T-helper 2 cell treated with Interferon-gamma antibody and Interleukin-4, amounts not matched to agents 100 ng/mL and 5 ng/mL, for 36 hours (primary cell): Measurements from ENCODE around the gene CCR7. TPM values are rescaled to one million over a fixed set of nuclear protein-coding genes. Genes with fewer than 3 reads are reported as not detected.

Source experiments
- intact Hi-C: fragments of 100-400 bp; cut with micrococcal nuclease; formaldehyde crosslinking; loops from one replicate; pipeline ENCODE4 v1.15.1; 2023
- total RNA-seq: library from RNA; stranded (reverse); gene quantifications from 2 replicates; pipeline ENCODE4 v1.2.3, GENCODE V29; 2022

The CCR7 gene
- total RNA-seq, 1 donor from 2014 or later = 113 TPM

GRCh38 chr17:40520991-40521453 lies 44.2 kb downstream of the CCR7 start:
- intact Hi-C loops = no loop called here

DNA sequence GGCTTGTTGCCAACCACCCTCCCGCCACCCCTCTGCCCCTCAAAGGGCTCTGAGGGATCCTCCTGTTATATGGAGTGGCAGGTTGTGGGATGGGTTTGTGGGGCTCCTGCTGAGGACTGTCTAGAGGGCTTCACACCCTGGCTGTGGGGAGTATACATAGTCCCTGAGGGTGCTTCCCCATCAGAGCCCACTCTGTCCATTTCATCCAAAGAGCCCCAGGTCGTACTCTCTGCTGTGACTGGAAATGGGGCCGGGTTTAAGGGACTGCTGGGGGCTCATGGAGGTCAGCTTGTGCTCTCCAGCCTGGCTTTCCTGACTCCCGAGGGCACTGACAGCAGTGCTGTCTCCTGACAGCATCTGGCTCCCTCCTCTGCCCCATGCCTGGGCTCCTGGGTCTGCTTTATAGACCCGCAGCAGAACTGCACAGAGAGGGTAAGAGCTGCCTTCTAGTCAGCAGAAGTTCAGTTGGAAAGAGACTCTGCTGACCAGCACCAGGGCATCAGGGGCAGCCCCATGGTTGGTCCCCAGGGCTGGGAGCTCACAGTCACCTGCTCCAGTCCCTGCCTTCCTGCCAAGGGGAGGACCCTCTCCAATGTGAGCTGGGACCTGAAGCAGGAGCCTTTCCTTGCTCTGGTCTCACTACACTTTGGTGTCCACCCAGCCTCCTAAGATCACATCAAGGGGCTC lies 46.0 kb downstream of the CCR7 start:
- intact Hi-C loops = loop anchor here (5.0 kb wide), 2 partner anchors 72 to 102 kb away; partner anchors contain the start of gene TOP2A

GRCh38 chr17:40518401-40519088 lies 46.7 kb downstream of the CCR7 start:
- intact Hi-C loops = loop anchor here (5.0 kb wide), 2 partner anchors 71 to 101 kb away; partner anchors contain the start of gene TOP2A

DNA sequence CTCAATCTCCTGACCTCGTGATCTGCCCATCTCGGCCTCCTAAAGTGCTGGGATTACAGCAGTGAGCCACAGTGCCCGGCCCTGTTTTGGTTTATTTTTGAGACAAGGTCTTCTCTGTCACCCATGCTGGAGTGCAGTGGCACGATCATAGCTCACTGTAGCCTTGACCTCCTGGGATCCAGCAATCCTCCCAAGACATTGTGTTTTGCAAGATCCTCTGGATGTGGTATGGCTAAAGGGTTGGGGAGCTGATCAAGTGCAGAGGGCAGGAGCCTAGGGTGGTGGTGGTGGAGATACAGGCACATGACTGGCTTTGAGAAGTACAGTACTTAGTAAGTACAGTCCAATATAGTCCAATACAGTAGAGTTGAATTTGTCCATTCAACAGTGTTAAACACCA lies 47.3 kb downstream of the CCR7 start:
- intact Hi-C loops = loop anchor here (1.0 to 5.0 kb wide), 4 partner anchors 15 to 101 kb away; partner anchors contain the start of gene TOP2A

DNA sequence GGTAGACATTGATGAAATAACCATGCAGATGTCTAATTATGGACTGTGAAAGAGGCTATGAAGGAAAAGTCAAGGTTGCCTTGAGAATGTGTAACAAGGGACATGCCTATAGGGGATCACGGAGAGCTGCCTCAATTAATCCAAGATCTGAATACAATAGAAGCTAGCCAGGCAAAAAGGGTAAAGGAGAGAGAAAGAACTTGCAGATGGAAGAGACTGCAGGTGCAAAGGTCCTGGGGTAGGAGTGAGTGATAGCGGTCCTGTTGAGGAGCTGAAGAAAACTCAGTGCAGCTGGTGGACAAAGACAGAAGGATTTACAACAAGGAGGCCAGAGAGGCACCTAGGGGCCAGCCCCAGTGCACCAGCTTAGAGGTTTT lies 48.0 kb downstream of the CCR7 start:
- intact Hi-C loops = loop anchor here (1.0 to 5.0 kb wide), 4 partner anchors 16 to 100 kb away; partner anchors contain the start of gene TOP2A

- intact Hi-C loops = loop anchor here (1.0 to 5.0 kb wide), 5 partner anchors 17 to 99 kb away; partner anchors contain the start of gene TOP2A
These were observed 48.5 kb downstream of the CCR7 start for GRCh38 chr17:40516581-40517285.

- intact Hi-C loops = loop anchor here (1.0 to 5.0 kb wide), 3 partner anchors 35 to 98 kb away; partner anchors contain the start of gene TOP2A
These were observed 49.7 kb downstream of the CCR7 start for GRCh38 chr17:40515491-40516041.

DNA sequence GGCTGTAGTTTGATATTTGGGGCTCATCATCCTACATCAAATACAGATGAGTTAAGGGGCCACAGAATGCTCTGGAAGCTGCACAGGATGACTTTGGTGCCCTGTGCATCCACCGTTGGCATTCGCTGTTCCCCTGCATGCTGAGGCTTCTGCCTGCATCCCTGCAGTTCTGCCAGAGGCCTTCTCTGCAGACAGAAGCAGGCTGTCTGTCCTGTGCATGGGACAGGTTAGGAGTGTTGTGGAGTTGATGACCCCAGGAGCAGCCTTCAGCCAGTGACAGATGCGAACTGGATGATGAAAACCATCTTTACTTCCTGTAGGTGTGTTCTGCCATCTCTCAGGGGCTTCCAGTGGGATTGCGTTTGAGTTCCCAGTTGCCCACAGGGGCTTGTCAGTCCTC lies 50.3 kb downstream of the CCR7 start:
- intact Hi-C loops = loop anchor here (5.0 kb wide), 2 partner anchors 68 to 98 kb away; partner anchors contain the start of gene TOP2A

DNA sequence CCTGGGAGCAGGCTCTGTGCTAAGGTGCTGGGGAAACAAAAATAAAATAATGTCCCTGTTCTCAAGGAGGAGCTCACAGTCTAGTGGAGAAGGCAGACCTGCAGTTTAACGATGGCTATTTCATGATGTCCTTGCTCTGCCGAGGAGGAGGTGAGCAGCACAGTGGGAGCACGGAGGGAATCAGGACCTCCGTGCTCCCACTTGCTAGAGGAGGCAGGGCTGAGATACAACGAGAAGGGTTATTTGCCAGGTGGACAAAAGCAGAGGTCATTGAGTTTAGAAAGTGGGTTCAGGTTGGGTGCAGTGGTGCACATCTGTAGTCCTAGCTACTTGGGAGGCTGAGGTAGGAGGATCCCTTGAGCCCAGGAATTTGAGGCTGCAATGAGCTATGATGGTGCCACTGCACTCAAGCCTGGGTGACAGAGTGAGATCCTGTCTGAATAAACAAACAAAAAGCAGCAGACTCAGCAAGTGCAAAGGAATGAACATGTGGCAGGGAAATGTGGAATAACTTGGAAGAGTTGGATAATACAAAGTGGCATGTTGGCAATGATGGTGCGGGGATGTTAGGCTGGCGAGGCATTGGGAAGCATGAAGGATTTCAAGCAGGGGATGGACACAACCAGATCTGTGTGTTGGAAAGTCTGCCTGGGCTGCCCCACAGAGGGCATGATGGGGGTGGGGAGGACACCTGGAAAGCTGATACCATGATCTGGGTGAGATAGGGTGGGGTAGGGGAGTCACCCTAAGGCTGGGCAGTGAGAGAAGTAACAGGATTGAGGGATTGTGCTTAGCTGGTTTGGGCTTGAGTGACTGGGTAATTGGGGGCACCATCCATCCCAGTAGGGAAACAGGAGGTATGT lies 51.0 kb downstream of the CCR7 start:
- intact Hi-C loops = no loop called here

- intact Hi-C loops = no loop called here
These were observed 53.5 kb downstream of the CCR7 start for GRCh38 chr17:40511667-40512220.

DNA sequence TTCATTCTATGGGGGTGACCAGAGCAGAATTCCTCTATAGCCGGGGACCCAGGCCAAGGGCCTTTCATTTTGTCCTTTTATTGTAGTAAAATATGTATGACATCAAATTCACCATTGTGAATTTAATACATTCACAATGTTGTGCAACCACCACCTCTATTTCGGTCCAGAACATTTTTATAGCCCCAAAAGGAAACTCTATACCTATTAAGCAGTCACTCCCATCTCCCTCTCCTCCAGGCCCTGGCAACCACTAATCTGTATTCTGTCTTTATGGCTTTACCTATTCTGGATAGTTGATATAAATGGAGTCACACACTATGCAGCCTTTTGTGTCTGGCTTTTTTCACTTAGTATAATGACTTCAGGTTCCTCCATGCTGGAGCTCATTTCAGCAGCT lies 54.1 kb downstream of the CCR7 start:
- intact Hi-C loops = no loop called here

GRCh38 chr17:40510328-40510648 lies 55.0 kb downstream of the CCR7 start:
- intact Hi-C loops = no loop called here

DNA sequence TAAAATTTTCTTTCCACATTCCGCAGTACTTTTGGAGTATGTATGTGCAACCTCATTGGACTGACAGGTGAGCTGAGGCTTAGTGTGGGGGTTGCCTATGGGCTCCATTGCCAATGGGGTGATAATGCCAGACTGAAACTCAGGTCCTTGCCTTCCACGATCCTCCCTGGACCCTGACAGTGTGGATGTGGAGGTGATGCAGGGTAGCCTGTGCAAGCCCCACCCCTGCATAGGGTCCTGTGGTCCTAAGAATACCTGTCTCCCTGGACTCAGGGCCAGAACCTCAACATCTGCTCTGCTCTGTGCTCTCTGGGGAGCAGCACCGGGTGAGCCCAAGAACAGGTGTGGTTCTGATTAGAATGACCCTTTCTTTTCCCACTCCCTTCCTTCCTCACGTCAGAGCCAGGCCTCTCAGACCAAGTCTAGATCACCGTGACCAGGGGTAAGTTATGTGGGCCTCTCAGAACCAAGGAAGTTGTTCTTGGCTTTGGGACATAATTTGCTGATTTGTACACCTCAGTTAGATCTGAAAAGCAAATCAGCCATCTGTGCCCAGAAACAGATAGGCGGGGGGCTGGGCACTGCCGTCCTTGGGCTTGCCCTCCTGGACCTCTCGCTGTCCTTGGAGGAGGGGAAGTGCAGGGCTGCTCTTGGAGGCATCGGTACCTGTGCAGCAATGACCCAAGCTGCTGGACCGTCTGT lies 55.5 kb downstream of the CCR7 start:
- intact Hi-C loops = no loop called here

GRCh38 chr17:40506786-40507185 lies 58.5 kb downstream of the CCR7 start:
- intact Hi-C loops = no loop called here

Other genes starting within 250 kb of the CCR7 start
- 0.50 TPM in 1 of 2 replicates, not detected in the other for gene GJD3, start 200.7 kb downstream of the CCR7 start, total RNA-seq
- 411 and 423 TPM in 2 replicates for gene TOP2A, start 147.6 kb downstream of the CCR7 start, total RNA-seq
- 191 TPM in 2 replicates for gene IGFBP4, start 122.0 kb downstream of the CCR7 start, total RNA-seq
- gene TNS4, start 63.8 kb downstream of the CCR7 start, total RNA-seq = 11.3 and 14.0 TPM in 2 replicates
- gene SMARCE1, start 82.3 kb upstream of the CCR7 start, total RNA-seq = 110 and 111 TPM in 2 replicates
- not detected in 2 replicates for gene KRT222, start 99.7 kb upstream of the CCR7 start, total RNA-seq
- not detected in 2 replicates for gene KRT24, start 138.3 kb upstream of the CCR7 start, total RNA-seq
- not detected in 2 replicates for gene KRT25, start 189.9 kb upstream of the CCR7 start, total RNA-seq
- not detected in 2 replicates for gene KRT26, start 206.7 kb upstream of the CCR7 start, total RNA-seq
- gene KRT27, start 217.1 kb upstream of the CCR7 start, total RNA-seq = not detected in 2 replicates
- not detected in 2 replicates for gene KRT28, start 234.5 kb upstream of the CCR7 start, total RNA-seq